Measurements from ENCODE around the gene YPEL3. TPM values are rescaled to one million over a fixed set of nuclear protein-coding genes. Genes with fewer than 3 reads are reported as not detected.

Gene YPEL3
- total RNA-seq, 4 donors from 2014 or later: 33.0 to 93.7 (median 74.9) TPM

DNA sequence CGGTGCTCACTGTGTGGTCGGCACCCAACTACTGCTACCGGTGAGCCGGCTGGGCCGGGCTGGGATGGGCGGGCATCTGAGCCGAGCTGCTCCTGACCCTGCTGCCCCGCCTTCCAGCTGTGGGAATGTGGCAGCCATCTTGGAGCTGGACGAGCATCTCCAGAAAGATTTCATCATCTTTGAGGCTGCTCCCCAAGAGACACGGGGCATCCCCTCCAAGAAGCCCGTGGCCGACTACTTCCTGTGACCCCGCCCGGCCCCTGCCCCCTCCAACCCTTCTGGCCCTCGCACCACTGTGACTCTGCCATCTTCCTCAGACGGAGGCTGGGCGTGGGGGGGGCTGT is 11.2 kb downstream of the YPEL3 start:
- no peak for DNase-seq (ENCODE audit: low spot score)
- no peak for ATAC-seq (ENCODE audit: low FRiP score)
- TF ChIP-seq, protein P1, sequence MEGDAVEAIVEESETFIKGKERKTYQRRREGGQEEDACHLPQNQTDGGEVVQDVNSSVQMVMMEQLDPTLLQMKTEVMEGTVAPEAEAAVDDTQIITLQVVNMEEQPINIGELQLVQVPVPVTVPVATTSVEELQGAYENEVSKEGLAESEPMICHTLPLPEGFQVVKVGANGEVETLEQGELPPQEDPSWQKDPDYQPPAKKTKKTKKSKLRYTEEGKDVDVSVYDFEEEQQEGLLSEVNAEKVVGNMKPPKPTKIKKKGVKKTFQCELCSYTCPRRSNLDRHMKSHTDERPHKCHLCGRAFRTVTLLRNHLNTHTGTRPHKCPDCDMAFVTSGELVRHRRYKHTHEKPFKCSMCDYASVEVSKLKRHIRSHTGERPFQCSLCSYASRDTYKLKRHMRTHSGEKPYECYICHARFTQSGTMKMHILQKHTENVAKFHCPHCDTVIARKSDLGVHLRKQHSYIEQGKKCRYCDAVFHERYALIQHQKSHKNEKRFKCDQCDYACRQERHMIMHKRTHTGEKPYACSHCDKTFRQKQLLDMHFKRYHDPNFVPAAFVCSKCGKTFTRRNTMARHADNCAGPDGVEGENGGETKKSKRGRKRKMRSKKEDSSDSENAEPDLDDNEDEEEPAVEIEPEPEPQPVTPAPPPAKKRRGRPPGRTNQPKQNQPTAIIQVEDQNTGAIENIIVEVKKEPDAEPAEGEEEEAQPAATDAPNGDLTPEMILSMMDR (IDR thresholded peaks at IDR 0.05): no peak

DNA sequence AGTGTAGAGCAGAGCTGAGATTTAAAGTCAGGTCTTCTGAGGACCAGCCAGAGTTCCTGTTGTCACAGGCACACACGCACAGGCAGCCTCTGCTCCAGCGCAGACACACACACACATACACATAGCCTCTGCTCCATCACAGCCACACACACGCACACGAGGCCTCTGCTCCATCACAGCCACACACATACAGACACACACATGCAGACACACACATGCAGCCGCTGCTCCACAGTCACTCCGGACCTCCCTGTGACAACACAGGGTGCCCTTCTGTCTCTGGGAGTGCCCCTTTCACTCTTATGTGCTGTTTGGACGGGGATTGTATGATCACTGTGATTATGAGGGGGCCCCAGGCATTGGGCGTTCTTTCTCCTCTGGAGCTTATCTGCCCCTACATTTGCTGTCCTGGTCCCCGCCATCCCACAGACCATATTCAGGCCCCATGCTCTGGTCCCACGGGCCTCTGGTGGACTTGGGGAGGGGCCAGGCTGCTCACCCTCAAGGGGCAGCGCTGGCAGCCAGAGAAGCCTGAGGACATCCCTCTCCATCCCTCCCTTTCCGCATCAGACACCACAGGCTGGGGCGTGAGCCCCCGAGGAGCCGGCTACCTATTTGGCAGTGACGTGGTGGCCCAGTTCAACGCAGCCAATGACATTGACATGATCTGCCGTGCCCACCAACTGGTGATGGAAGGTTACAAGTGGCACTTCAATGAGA is 11.8 kb downstream of the YPEL3 start:
- TF ChIP-seq, protein P1 (IDR thresholded peaks at IDR 0.05): no peak
- ATAC-seq (ENCODE audit: low FRiP score): no peak
- no peak for DNase-seq (ENCODE audit: low spot score)

DNA sequence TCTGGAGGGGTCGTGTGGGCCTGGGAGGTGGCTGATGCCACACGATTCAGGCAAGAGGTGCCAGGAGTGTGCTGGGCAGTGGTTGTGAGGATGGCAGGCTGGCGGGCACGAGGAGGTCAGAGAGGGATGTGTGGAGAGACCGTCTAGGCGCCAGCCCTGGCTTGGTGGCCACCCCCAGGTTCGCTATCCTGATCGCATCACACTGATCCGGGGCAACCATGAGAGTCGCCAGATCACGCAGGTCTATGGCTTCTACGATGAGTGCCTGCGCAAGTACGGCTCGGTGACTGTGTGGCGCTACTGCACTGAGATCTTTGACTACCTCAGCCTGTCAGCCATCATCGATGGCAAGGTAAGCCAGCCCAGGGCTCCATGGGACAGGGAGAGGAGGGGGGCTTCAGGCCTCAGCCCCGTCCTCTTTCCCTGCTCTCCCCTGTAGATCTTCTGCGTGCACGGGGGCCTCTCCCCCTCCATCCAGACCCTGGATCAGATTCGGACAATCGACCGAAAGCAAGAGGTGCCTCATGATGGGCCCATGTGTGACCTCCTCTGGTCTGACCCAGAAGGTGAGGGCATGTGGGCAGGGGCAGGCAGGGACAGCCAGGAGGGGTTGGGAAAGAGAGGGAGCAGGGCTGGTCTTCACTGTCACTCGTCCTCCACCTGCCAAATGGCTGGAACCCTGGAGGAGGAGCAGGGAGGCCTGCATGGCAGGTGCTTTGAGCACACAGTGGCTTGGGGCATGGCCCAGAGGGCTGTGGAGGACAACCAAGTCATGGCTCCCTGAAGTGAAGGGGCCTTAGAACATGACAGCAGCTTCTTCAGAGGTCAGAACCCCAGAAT is 12.6 kb downstream of the YPEL3 start:
- ATAC-seq (ENCODE audit: low FRiP score) (no peak), DNase-seq (ENCODE audit: low spot score) (no peak)
- TF ChIP-seq, protein P1 (IDR thresholded peaks at IDR 0.05): no peak

DNA sequence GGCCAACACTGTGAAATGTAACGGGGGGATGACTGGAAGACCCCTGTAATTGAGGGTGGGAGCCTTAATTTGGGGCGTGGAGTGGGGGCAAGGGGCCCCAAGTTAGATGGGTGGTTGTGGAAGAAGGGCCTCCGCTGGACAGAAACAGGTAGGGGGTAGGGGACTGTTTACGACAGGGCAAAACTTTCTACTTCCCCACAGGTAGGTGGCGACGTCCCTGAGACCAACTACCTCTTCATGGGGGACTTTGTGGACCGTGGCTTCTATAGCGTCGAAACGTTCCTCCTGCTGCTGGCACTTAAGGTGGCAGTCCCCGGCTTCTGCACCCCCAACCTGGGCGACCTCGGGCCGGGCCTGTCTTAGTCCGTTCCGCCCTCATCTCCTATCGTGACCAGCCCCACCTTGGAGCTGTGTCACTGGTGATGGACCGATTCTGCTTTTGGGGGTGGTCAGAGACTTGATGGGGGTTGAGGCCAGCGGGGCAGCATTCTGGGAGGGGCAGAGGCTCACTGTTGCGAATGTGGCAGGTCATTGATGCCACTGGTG is 13.4 kb downstream of the YPEL3 start:
- TF ChIP-seq, protein P1 (IDR thresholded peaks at IDR 0.05): no peak
- DNase-seq (ENCODE audit: low spot score): no peak
- ATAC-seq (ENCODE audit: low FRiP score): no peak

DNA sequence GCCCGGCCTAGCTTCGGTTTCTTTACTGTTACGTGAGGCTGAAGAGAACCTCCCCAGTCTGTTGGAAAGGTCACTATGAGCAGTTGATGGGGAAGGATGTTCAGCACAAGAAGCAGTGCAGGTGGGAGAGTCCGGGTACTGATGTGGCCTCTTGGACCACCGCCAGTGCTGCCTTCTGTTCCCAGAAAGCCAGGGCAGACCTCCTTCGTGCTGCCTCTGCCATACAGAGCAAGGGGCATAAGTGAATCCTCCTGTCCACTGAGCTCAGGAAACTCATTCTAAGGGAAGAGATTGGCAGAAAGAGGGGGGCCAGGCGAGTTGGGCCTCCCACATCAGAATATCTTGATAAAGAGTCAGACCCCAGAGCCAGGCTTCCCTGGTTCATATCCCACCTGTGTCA is 16.5 kb downstream of the YPEL3 start:
- no peak for DNase-seq (ENCODE audit: low spot score)
- TF ChIP-seq, protein P1 (IDR thresholded peaks at IDR 0.05): no peak
- no peak for ATAC-seq (ENCODE audit: low FRiP score)

DNA sequence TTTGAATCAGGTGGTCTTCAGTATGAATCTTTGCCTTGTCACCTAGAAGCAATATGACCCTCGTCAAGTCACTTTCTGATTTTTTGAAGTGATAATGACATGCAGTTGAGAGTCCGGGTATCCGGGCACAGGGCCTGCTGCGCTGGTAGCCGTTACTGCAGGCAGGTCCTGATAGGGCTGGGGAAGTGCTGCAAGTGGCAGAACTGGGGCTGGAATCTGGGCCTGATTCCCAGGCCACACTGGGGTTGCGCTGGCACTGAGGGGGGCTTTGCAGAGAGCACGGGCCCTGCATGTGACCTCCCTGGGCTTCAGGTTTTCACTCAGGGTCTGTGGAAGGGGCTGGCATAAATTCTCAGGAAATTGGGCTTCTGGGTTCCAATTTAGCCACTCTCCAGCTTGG is 17.3 kb downstream of the YPEL3 start:
- TF ChIP-seq, protein P1 (IDR thresholded peaks at IDR 0.05): no peak
- DNase-seq (ENCODE audit: low spot score): no peak
- no peak for ATAC-seq (ENCODE audit: low FRiP score)
